Measurements from ENCODE around the gene PI4KA.
"Not testable (repeated sequence)": the region's sequence is repeated elsewhere in the genome, so short reads cannot be mapped to it uniquely, and the experiment has no call there.

DNA sequence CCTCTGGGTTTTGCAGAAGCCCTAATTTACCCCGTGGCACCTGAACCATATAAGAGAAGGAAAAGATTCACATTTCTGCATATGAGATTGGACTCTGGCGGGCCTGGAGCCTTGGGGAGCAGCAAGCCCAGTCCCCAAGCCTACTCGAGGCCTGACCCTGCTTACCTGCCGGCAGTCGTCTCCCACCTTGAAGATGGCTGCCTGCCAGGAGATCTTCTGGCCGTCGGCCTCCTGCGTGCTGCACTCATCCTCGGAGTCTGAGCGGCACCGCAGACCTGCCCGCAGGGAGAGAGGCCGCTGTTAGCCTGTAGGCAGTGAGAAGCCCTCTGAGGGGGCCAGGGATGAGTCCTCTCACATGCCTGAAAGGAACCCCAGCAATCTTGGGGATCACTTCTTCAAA, 145.5 kb downstream of the PI4KA start:
- TF ChIP-seq, protein P1, sequence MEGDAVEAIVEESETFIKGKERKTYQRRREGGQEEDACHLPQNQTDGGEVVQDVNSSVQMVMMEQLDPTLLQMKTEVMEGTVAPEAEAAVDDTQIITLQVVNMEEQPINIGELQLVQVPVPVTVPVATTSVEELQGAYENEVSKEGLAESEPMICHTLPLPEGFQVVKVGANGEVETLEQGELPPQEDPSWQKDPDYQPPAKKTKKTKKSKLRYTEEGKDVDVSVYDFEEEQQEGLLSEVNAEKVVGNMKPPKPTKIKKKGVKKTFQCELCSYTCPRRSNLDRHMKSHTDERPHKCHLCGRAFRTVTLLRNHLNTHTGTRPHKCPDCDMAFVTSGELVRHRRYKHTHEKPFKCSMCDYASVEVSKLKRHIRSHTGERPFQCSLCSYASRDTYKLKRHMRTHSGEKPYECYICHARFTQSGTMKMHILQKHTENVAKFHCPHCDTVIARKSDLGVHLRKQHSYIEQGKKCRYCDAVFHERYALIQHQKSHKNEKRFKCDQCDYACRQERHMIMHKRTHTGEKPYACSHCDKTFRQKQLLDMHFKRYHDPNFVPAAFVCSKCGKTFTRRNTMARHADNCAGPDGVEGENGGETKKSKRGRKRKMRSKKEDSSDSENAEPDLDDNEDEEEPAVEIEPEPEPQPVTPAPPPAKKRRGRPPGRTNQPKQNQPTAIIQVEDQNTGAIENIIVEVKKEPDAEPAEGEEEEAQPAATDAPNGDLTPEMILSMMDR (IDR thresholded peaks at IDR 0.05): not testable (repeated sequence)
- not testable (repeated sequence) for TF ChIP-seq POLR2A, POLR2AphosphoS5 (IDR thresholded peaks at IDR 0.05)

Data from breast epithelium (tissue), 3 donors.